Measurements from ENCODE around the gene KLRC3.
"Not testable (repeated sequence)": the region's sequence is repeated elsewhere in the genome, so short reads cannot be mapped to it uniquely, and the experiment has no call there.

DNA sequence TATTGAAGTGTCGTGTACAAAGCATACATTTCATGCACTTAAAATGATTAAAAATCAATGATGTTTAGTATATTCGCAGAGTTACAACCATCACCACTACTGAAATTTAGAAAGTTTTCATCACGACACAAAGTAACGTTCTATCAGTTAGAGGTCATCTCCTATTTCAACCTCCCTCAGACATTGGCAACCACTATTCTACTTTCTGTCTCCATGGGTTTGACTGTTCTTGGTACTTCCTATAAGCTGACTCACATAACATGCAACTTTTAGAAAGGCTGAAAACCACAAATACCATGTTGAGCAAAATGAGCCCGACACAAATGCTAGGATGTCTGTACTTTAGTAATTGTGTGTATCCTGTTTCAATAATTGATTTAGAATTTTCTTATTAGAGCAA, 25.7 kb upstream of the KLRC3 start:
- TF ChIP-seq EP300, POLR2A, POLR2AphosphoS5 (IDR thresholded peaks at IDR 0.05): not testable (repeated sequence)
- TF ChIP-seq, protein P1, sequence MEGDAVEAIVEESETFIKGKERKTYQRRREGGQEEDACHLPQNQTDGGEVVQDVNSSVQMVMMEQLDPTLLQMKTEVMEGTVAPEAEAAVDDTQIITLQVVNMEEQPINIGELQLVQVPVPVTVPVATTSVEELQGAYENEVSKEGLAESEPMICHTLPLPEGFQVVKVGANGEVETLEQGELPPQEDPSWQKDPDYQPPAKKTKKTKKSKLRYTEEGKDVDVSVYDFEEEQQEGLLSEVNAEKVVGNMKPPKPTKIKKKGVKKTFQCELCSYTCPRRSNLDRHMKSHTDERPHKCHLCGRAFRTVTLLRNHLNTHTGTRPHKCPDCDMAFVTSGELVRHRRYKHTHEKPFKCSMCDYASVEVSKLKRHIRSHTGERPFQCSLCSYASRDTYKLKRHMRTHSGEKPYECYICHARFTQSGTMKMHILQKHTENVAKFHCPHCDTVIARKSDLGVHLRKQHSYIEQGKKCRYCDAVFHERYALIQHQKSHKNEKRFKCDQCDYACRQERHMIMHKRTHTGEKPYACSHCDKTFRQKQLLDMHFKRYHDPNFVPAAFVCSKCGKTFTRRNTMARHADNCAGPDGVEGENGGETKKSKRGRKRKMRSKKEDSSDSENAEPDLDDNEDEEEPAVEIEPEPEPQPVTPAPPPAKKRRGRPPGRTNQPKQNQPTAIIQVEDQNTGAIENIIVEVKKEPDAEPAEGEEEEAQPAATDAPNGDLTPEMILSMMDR (IDR thresholded peaks at IDR 0.05), result not testable (repeated sequence)
